GM11168 (cell line): ENCODE measurements around the gene PCCB.
"Not testable (repeated sequence)": the region's sequence is repeated elsewhere in the genome, so short reads cannot be mapped to it uniquely, and the experiment has no call there.

ENCODE experiments used
- in situ Hi-C: fragments of 300-500 bp; cut with MboI; formaldehyde crosslinking; loops from one replicate; pipeline ENCODE4 v1.12.0; 2022; ENCODE audit warnings: low sequenced_read_pairs; ENCODE audit not compliant: unreplicated experiment

PCCB gene

DNA sequence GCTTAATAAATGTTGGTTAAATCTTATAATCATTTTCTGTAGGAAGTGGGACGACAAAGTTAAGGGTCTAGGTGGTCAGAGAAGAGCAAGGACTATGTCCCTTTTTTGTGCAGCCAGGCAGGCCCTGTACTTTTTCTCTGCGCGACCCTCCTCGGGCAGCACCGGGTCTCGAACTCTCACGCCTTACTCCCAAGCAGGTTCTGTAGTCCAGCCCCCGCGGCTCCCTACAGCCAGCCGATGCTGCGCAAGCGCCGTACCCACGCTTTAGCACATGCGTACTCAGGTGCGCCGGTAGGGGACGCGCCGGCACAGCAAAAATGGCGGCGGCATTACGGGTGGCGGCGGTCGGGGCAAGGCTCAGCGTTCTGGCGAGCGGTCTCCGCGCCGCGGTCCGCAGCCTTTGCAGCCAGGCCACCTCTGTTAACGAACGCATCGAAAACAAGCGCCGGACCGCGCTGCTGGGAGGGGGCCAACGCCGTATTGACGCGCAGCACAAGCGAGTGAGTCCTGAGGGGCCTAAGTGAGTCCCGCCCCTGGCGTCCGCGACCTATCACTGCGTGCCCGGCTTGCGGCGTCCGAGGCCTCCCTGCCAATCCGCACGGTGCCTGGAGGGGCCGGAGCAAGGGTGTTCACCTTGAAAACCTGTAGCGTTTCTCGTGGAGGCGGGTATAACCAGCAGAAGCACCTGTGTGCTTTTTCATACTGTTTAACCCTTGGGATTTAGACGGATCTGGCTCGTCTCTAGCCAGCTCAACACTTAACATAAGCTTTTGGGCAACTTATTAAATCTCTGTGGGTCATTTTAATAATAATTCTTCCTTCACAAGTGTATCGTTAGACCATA is at the start of gene PCCB:
TSS of gene PCCB (plus strand) at position 282 of the 844 bp plus-strand sequence. CDS start at position 318, 36 bp downstream.
- in situ Hi-C loops = no loop called here

DNA sequence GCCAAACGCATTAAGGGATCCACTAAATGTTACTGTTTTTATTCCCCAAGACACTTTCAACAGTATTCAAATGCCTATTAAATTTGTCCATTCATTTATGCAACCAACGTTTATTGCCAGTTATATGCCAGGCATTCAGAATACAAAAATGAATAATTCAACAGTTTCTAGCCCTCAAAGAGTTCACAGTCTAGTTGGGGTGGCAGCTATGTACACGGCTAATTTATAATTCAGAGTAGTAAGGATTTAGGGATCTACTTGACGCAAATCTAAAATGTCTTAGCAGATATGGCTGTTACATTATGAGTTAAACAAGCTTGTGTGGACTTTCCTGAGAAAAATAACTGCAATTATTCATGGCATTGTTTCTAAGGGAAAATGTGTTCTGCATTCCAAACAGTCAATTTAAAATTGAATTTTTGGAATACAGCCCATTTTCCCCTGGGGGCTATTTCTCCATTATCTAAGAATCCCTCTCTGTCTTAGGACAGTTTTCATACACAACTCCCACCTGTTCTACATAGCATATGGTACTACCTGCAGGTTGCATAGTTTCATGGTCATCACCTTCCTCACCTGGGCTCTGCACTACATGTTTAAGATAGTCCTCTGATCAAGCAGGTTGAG is 42.5 kb upstream of the PCCB start:
- in situ Hi-C loops = no loop called here

DNA sequence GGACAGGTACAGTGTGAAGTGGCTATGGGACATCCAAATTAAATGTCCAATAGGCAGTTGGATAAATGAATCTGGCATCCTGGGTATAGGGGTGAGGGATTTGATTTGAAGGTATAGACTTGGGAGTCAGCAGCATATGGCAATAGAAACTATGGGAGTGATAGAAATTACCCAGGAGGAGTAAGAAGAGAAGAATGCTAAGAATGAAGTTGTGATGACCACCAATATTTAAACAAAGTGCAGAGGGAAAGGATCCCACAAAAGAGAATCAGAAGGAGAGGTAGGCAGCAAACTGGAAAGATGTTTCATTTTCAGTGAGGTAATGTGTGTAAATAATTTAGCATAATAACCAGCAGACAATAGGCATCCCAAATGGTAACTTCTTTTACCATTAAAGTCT is 40.2 kb upstream of the PCCB start:
- in situ Hi-C loops = no loop called here

DNA sequence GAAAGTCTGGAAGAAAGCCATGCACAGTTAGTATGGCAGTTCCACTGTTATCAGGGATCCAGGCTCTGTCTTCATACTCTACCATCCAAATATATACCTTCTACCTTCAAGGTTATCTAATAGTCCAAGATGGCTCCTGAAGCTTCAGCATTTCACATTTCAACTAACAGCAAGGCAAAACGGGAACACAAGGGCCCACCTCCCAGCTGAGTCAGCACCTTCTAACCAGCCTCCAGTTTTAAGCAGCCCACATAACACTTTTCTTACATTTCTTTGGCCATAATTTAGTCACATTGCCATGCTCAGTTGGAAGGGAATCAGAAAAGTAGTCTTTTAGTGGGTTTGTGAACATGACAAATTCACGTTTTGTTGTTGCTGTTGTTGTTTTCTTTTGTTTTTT is 38.6 kb upstream of the PCCB start:
- in situ Hi-C loops = no loop called here

DNA sequence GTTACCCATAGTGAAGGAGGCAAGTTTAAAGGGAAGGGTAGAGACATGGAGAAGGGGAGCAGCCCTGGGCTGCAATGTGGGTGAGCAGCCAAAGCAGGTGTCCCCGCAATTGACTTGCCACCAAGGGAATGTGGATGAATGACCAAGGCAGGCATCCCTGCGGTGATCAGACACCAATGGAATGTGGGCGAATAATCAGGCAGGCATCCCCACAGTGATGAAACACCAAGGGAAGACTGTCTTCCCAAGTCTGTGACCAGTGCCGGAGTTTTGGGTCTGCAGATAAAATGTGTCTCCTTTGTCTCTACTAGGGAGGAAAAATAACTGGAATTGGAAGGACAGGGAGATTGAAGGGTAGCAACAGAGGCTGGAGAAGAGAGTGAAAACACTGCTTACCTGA is 27.4 kb upstream of the PCCB start:
- in situ Hi-C loops = not testable (repeated sequence)

DNA sequence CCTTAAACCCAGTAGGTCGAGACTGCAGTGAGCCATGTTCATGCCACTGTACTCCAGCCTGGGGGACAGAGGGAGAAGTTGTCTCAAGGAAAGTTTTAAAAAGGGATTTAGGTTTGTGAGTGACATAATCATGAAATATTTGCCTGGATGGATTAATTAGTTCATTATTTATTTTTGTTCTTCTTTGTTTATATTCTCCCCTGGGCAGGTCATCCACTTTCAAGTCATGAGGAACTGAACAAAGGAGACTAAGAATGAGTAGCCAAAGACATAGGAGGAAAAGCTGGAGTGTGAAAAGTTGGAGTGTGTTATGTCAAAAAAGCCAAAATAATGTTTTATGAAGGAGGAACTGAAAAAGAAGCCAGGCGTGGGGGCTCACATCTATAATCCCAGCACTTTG is 17.7 kb upstream of the PCCB start:
- in situ Hi-C loops = no loop called here

DNA sequence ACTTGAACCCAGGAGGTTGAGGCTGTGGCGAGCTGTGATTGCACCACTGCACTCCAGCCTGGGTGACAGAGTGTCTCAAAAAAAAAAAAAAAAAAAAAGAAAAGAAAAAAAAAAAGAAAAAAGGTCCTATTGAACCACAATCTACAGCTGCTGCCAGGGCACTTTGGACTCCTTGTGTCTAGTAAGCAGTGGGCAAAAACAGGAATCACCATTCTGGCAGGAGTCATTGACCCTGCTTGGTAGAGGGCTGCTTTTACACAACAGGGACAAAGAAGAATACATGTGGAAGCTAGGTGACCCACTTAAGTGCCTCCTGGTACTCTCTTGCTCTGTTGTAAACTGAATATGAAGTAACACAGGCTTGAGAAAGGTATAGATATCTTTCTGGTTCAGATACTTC is 14.6 kb upstream of the PCCB start:
- in situ Hi-C loops = no loop called here

DNA sequence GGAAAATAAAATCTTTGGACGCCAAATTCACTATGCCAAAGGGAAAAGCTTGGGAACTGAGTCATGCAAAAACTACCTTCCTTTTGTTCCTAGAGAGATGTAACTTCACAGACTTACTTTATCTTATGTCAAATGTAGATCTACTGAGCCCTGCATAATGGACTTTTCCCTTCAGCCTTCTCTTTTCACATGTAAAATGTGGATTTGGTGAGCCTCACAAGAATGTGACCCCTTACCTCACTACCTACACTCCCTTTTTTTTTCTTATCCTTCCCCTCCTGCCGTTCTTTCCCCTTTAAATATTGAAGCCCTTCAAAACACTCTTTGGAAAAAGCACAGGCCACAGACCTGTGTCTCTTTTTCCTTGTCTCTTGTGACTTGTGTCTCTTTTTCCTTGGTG is 14.0 kb upstream of the PCCB start:
- in situ Hi-C loops = no loop called here

DNA sequence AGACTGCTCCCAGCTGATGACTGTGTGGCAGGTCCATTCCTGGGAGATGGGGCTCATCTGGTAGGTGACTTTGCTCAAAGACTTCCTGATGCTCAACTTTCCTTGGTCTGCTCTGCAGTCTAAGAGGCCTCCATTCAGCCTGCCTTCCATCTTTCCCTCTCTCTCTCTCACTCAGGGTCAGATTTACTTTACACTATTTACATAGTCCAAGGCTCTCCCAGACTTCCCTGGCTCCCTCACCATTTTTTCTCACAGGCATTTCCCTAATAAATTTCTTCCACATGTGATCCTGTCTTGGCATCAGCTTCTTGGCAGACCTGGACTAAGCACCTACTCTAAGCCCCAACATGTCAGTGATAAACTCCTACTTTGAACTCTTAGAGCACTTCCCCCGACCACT is 13.0 kb upstream of the PCCB start:
- in situ Hi-C loops = no loop called here

DNA sequence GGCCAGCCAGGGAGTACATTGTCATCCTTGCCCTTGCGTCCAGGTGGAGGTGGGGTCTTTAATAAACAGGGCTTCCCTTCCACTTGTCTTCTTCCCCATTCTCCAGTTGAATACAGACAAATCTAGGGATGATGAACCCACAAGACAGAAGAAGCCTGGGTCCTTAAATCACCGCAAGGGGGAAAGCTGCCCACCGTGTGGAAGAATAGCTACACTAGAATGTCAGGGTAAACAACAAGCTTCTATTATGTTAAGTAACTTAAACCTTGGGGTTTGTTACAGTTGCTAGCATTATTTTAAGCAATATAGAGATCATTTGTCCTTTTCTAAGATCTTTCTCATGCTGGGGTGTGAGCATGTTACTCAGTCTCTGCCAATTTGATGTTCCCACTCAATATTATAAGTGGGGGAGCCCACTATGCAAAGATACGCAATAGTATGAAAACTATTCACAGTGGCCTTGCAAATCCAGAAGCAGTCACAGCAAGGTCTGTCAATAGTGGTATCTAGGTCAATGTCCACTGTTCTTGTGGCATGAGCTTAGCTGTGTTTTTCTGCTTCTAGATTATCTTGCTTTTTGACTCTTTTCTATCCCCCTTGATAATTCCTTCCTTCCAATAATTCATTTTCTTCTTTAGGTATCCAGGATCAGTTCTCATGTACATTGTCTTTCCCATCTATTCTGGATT is 12.0 kb upstream of the PCCB start:
- in situ Hi-C loops = no loop called here

DNA sequence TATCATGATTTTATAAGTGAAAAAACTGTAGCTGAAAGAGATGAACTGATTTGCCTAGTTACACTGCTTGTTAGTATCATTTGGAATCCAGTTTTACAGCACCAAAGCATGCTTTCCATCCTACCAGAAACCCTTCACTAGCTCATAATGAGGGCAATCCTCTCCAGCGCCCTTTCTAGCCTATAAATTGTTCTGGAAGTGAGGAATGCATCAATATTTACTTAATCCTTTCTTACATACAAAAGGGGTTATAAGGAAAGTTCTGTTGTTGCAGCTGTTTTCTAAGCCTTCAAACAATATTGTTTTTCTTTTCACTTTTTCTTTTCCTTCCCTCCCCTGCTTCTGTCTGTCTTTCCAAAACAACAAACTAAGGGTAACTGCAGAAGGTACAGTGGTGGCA is 11.0 kb upstream of the PCCB start:
- in situ Hi-C loops = no loop called here

DNA sequence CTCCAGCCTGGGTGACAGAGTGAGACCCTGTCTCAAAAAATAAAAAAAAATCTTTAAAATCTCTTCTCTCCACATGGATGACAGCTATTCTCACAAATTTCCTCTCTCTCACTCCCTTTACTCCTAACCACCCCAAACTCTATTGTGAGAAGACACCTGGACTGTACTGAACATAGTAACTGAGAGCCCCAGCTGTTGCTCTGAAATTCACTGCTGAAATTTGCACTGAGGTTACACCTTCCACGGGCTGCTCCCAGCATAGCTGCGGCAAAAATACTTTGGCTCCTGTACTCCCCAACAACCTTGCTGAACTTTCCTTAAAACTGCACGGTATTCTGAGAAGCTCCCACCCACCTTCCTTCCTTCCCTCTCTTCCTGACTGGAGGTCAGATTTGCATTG is 4.4 kb upstream of the PCCB start:
- in situ Hi-C loops = no loop called here

DNA sequence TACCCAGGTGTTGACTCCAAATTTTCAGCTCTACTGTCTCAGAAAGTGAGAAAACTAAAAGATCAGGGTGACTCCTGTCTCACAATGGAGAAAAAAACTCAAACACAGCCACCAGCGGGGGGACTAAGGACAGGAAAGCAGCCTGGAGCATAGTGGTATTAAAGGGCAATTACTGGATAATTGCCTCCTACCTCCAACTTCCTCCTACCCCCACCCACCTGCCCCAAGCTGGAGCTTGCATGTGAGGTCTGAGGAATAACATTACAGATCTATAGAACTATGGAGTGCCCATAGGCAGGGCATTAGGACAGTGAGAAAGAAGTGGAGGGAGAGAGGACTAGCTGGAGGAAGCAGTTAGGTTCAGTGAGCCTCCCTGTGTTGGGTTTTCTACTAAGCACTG is 2.7 kb upstream of the PCCB start:
- in situ Hi-C loops = no loop called here

DNA sequence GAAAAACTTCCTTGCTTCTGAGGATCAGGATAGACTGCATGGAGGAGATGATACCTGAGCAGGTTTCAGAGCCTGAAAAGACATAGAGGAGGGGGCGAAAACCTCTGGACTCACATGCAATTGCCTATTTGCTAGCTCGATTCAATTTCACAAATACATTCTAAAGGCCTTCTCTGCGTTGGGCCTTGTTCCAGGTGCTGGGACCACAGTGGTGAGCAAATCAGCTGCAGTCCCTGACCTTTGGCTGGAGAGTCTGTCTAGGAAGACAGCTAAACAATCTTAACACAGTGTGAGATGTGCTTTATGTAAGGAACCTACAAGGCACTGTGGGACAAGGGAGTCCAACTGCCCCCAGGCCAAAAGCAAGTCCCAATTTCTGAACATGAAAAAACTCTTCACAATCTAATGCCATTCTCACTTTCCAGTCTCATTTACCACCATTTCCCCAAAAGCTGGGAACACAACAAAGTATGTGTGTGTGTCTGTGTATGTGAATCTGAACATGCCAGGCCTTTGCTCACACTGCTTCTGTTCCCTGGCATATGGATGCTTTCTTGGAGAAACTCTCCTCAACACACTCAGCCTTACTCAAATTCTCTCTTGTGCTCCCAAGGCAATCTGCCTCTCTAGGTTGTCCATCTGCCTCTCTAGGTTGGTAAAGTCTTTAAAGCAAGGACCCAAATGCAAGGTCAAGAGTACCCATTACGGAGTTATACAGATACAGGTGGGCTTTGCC is 2.1 kb upstream of the PCCB start:
- in situ Hi-C loops = no loop called here

DNA sequence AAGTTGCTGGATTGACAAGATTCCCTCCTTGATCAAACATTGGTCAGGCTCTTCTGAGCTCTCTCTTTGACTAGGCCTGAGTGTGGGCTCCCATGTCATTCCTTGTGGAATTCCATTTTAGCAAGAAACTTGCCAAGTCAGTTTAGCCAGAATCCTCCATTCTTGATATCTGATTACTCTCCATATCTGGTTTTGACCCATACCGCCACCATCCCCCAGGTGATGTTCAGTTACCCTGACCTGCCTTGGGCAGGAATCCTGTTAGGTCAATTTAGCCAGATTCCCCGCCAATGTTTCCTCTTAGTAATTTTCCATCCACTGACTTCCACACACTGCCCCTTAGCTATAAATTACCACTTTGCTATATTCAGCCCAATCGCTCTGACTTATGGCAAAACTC is 1.0 kb upstream of the PCCB start:
- in situ Hi-C loops = no loop called here

DNA sequence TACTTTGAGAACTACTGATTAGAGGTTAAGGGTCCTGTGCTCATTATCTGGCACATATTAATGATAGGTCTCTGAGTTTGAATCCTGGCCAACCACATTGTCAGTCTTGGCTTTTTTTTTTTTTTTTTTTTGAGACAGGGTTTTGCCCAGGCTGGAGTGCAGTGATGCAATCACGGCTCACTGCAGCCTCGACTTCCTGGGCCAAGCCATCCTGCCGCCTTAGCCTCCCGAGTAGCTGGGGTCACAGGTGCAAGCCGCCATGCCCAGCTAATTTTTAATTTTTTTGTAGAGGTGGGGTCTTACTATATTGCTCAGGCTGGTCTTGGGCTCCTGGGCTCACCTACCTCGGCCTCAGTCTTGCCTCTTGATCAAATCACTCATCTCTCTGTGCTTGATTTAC is 547 bp upstream of the PCCB start:
- in situ Hi-C loops = no loop called here

DNA sequence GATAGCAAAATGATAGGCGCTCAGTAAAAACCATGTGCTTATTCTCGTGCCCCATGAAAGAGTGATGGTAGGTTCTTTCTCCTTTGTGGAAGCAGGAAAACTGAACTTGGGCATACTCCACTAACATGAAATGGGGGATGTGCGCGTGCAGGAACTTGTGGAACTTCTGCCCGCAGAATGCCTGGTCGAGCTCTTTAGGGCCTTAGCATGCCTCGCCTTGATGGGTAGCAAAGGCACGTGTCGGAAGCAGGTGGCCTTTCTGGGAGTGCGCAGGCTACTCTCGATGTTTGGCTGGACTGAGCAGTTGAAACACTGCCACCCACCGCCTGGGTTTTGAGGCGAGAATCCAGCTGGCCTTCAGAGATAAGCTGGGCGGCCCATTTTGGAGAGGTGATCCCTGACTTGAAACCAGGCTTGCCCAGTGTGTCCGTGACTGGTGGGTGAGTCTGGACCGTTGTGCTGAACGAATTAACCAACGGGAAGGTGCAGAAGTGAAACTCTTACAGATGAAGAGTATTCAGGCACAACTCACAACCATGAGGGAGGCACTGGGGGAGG is 842 bp downstream of the PCCB start:
- in situ Hi-C loops = no loop called here

DNA sequence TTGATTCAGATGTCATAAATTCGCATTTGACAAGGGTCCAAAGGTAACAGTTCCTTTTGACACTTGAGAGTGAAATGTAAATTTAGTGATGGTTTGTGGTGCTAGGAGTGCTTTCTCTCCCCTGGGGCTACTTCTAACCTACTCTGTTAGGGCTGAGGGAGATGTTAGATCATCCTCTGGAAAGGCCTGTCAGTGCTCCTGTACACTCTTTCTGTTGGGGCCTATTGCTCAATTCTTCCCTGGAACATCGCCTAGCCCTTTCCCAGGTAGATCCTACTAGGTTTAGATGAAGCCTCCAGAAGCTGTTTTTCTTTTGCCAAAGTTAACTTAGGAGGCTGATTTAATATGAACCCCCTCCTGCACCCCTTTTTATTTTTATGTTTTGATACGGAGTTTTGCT is 1.4 kb downstream of the PCCB start:
- in situ Hi-C loops = no loop called here

DNA sequence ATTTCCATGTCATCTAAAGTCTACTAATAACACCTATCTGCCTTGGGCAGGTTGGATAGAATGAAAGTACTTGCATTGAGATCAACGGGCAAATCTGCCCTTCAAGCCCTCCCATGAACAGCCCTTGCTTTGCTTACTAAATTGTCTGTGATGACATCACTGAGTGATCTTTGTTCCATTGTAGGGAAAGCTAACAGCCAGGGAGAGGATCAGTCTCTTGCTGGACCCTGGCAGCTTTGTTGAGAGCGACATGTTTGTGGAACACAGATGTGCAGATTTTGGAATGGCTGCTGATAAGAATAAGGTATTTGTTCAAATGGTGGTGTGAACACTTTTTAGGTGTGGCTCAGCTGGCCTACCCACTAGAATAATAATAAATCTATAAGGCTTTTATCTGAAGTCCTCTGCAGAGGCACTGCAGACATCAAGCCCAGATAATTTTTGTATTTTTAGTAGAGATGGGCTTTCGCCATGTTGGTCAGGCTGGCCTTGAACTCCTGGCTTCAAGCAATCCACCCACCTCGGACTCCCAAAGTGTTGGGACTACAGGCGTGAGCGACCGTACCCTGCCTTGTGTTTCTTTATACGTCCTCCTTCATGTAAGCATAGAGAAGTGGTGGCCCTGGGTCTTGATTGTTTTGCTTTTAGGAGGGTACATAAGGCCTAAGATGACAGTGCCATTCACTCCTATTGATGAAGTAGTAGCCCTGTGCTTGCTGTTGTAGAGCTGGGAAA is 5.7 kb downstream of the PCCB start:
- in situ Hi-C loops = no loop called here

DNA sequence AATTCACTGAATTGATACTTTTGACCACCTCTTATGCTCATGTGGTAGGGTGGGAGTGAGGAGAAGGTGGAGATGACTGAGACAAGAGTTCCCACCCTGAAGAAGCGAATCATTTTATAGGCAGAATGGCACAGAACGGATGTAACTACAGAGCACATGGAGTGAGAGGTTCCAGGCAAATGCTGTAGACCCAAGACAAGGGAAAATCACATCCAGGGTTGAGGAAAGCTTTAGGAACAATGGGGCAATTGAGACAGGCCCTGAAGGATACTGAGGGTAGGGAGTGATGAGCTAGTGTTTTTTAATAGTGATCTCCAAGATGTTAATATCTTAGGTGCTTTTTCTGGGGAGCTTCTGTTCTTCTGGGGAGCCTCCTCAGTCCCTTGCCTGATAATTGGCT is 8.1 kb downstream of the PCCB start:
- in situ Hi-C loops = no loop called here
